Measurements from ENCODE around the gene ASXL1. TPM values are rescaled to one million over a fixed set of nuclear protein-coding genes. Genes with fewer than 3 reads are reported as not detected.

Gene ASXL1
- total RNA-seq, 2 experiments from 2014 or later, result 129 to 137 TPM

DNA sequence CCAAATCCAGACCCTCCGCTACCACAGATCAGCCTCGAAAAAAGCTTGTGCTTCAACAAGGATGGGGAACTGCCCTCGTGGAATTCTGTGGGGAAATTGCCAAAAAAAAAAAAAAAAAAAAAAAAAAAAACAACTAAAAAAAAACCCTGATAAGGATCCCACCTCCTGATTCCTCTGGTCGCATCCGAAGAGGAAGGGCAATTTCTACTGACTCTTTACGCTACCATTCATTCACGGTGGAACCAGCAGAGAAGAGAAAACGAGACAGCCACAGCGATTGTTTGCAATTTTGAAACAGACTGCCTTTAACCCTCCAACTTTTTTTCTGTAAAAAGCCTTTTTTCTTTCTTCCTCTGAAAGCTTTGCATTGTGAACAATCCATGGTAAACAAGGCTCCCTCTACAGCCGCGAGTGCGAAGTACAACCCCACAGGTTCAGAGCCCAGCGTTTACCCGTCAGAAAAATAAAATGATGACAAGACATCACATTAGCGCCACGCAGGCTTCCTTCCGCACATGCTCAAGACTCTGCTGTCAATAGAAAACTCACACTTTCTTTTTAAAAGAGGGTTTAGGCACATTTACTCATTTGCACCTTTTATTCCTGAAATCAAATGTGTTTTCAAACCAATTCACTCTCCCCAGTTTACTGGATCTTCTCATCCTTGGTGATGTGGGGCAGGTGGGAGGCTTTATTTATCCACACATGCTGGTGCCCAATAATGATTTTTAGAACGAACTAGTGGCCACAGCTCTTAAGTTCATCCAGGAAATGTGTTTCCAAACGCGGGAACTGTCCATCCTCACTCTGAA lies 127.0 kb downstream of the ASXL1 start:
- no peaks in the 10 kb centered on the region for H3K27me3 Mint-ChIP-seq
- H3K9me3 Mint-ChIP-seq, result peaks cover 7% of the 10 kb centered on the region
- peak overlapping the region; percentile 81 for H3K4me3 Mint-ChIP-seq
- POLR2A ChIA-PET, result interaction anchor here (1.2 to 3.1 kb wide), 4 partner anchors 9 to 47 kb away, joined by 3 to 15 read pairs (median 4); no protein-coding TSS in a partner anchor
- intact Hi-C loops (cut with micrococcal nuclease), result no loop called here
- peak; percentile 87 for ATAC-seq
- peak overlapping the region; percentile 91 for H3K27ac Mint-ChIP-seq
- peak; percentile 95 for DNase-seq
- CTCF ChIA-PET, result interaction anchor here (0.8 to 4.2 kb wide), 13 partner anchors 12 to 304 kb away, joined by 3 to 23 read pairs (median 3); no protein-coding TSS in a partner anchor
- TF ChIP-seq, protein P1, sequence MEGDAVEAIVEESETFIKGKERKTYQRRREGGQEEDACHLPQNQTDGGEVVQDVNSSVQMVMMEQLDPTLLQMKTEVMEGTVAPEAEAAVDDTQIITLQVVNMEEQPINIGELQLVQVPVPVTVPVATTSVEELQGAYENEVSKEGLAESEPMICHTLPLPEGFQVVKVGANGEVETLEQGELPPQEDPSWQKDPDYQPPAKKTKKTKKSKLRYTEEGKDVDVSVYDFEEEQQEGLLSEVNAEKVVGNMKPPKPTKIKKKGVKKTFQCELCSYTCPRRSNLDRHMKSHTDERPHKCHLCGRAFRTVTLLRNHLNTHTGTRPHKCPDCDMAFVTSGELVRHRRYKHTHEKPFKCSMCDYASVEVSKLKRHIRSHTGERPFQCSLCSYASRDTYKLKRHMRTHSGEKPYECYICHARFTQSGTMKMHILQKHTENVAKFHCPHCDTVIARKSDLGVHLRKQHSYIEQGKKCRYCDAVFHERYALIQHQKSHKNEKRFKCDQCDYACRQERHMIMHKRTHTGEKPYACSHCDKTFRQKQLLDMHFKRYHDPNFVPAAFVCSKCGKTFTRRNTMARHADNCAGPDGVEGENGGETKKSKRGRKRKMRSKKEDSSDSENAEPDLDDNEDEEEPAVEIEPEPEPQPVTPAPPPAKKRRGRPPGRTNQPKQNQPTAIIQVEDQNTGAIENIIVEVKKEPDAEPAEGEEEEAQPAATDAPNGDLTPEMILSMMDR (IDR thresholded peaks at IDR 0.05), result peak; percentile 90
- peaks cover 33% of the 10 kb centered on the region for H3K4me1 Mint-ChIP-seq (ENCODE audit: low read depth)
- peaks cover 4% of the 10 kb centered on the region for H3K36me3 Mint-ChIP-seq (ENCODE audit: low read depth)

- TF ChIP-seq, protein P1 (IDR thresholded peaks at IDR 0.05), result no peak
- ATAC-seq (no peak), DNase-seq (peak; percentile 32)
- H3K9me3 Mint-ChIP-seq, result peaks cover 7% of the 10 kb centered on the region
- POLR2A ChIA-PET, result interaction anchor here (1.2 to 3.1 kb wide), 4 partner anchors 8 to 46 kb away, joined by 3 to 15 read pairs (median 4); no protein-coding TSS in a partner anchor
- H3K4me3 Mint-ChIP-seq, result no peak overlapping the region
- H3K4me1 Mint-ChIP-seq (ENCODE audit: low read depth), result peaks cover 35% of the 10 kb centered on the region
- peak overlapping the region; percentile 91 for H3K27ac Mint-ChIP-seq
- no peaks in the 10 kb centered on the region for H3K27me3 Mint-ChIP-seq
- CTCF ChIA-PET, result interaction anchor here (0.8 to 4.2 kb wide), 12 partner anchors 11 to 303 kb away, joined by 3 to 23 read pairs (median 3); no protein-coding TSS in a partner anchor
- peaks cover 8% of the 10 kb centered on the region for H3K36me3 Mint-ChIP-seq (ENCODE audit: low read depth)
- intact Hi-C loops (cut with micrococcal nuclease), result no loop called here
Measured at GRCh38 chr20:32485770-32486478, 127.8 kb downstream of the ASXL1 start.

DNA sequence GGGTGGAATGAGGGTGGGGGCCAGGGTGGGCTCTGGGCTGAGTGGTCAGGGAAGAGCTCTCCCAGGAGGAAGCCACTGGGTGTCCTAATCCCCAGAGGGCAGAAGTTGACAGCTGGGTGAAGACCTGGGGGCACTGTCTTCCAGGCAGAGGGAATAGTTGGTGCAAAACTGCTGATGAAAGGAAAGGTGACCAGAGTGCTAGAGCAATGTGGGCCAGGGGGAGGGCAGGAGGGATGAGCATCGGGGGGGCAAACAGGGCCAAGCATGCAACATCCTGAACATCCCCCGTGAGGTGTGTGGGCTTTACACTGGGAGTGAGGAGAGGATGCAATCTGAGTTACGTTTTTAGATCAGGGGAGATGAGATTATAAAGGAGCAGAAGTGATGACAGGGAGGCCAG lies 129.2 kb downstream of the ASXL1 start:
- H3K9me3 Mint-ChIP-seq, result peaks cover 7% of the 10 kb centered on the region
- ChIA-PET POLR2A (no interaction called here), CTCF (interaction anchor here (4.2 kb wide), 1 partner anchor 9 kb away, joined by 23 read pairs; no protein-coding TSS in a partner anchor)
- peaks cover 35% of the 10 kb centered on the region for H3K4me1 Mint-ChIP-seq (ENCODE audit: low read depth)
- no peak overlapping the region for H3K4me3 Mint-ChIP-seq
- DNase-seq (no peak), ATAC-seq (no peak)
- peak overlapping the region; percentile 1 for H3K27ac Mint-ChIP-seq
- intact Hi-C loops (cut with micrococcal nuclease), result no loop called here
- H3K27me3 Mint-ChIP-seq, result no peaks in the 10 kb centered on the region
- peaks cover 8% of the 10 kb centered on the region for H3K36me3 Mint-ChIP-seq (ENCODE audit: low read depth)
- TF ChIP-seq, protein P1 (IDR thresholded peaks at IDR 0.05), result no peak

DNA sequence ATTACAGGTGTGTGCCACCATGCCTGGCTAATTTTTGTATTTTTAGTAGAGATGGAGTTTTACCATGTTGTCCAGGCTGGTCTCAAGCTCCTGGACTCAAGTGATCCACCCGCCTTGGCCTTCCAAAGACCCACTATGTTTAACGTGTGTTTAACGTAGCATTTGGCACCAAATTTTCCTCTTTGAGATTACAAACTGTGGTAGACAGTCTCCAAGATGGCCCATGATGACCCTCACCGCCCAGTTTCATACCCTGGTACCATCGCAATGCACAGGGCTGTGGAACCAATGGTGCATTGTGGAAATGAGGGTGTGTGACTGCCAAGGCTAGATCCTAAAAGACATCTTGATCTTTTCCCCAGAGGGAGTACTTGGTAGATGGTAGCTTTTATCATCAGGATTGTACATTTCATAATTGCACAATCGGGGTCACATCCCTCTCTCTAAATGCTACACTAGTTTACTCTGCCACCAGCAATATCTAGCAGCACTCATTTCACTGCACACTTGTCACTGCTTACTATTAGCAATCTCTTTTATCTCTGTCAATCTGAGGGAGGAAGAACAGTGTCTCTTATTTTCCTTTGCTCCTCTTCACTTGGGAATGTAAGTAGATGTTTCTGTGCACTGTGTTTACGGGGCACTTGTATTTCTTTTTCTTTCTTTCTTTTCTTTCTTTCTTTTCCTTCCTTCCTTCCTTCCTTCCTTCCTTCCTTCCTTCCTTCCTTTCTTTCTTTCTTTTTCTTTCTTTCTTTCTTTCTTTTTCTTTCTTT lies 130.1 kb downstream of the ASXL1 start:
- no peaks in the 10 kb centered on the region for H3K27me3 Mint-ChIP-seq
- H3K4me3 Mint-ChIP-seq, result no peak overlapping the region
- ATAC-seq, result no peak
- peaks cover 34% of the 10 kb centered on the region for H3K4me1 Mint-ChIP-seq (ENCODE audit: low read depth)
- no peak overlapping the region for H3K27ac Mint-ChIP-seq
- H3K9me3 Mint-ChIP-seq, result peaks cover 7% of the 10 kb centered on the region
- peaks cover 8% of the 10 kb centered on the region for H3K36me3 Mint-ChIP-seq (ENCODE audit: low read depth)
- CTCF ChIA-PET, result no interaction called here
- no peak for DNase-seq
- intact Hi-C loops (cut with micrococcal nuclease), result no loop called here
- POLR2A ChIA-PET, result no interaction called here
- TF ChIP-seq, protein P1 (IDR thresholded peaks at IDR 0.05), result no peak

Other genes starting within 250 kb of the ASXL1 start
- 10 to 100 TPM; 36.5 to 39.5 TPM for gene TM9SF4, start 248.6 kb upstream of the ASXL1 start, total RNA-seq
- gene PLAGL2, start 150.6 kb upstream of the ASXL1 start, total RNA-seq, result 10 to 100 TPM; 70.6 to 71.5 TPM
- 10 to 100 TPM; 43.7 to 46.2 TPM for gene POFUT1, start 150.5 kb upstream of the ASXL1 start, total RNA-seq
- 10 to 100 TPM; 25.4 to 25.7 TPM for gene KIF3B, start 80.7 kb upstream of the ASXL1 start, total RNA-seq
- 10 to 100 TPM; 23.3 to 23.9 TPM for gene NOL4L, start 227.0 kb downstream of the ASXL1 start, total RNA-seq